Neural progenitor cell (in vitro differentiated cells): Measurements from ENCODE around the gene SHH. TPM values are rescaled to one million over a fixed set of nuclear protein-coding genes. Genes with fewer than 3 reads are reported as not detected.

Experiments used
- DNase-seq: peaks from one replicate; pipeline ENCODE4 v3.0.0-alpha.2; 2016; ENCODE audit warnings: low spot score
- H2AFZ ChIP-seq: fragments of 200-600 bp; sonication (generic); replicated peaks from 2 replicates; pipeline ENCODE4 v1.6.1; 2016; ENCODE audit warnings: antibody characterized with exemption
- H3F3A ChIP-seq: fragments of 200-600 bp; sonication (generic); 2 replicates; pipeline ENCODE4 v1.6.1; 2016; ENCODE audit warnings: antibody characterized with exemption, low read depth
- H3K27ac ChIP-seq: fragments of 200-600 bp; sonication (generic); 2 replicates; pipeline ENCODE4 v1.5.1; 2016; ENCODE audit warnings: mild to moderate bottlenecking
- H3K27me3 ChIP-seq: fragments of 200-600 bp; sonication (generic); 2 replicates; pipeline ENCODE4 v1.6.1; 2016; ENCODE audit warnings: mild to moderate bottlenecking, moderate library complexity
- H3K36me3 ChIP-seq: fragments of 200-600 bp; sonication (generic); 2 replicates; pipeline ENCODE4 v1.5.1; 2016
- H3K4me1 ChIP-seq: fragments of 200-600 bp; sonication (generic); 2 replicates; pipeline ENCODE4 v1.6.1; 2016; ENCODE audit warnings: mixed run types
- H3K4me2 ChIP-seq: fragments of 200-600 bp; sonication (generic); 2 replicates; pipeline ENCODE4 v1.6.1; 2016
- H3K4me3 ChIP-seq: fragments of 200-600 bp; sonication (generic); 2 replicates; pipeline ENCODE4 v1.5.1; 2016
- H3K79me2 ChIP-seq: fragments of 200-600 bp; sonication (generic); 2 replicates; pipeline ENCODE4 v1.6.1; 2016; ENCODE audit warnings: low read depth
- H3K9ac ChIP-seq: fragments of 200-600 bp; sonication (generic); 2 replicates; pipeline ENCODE4 v1.6.1; 2016
- H3K9me3 ChIP-seq: fragments of 200-600 bp; sonication (generic); 2 replicates; pipeline ENCODE4 v1.5.1; 2016; ENCODE audit warnings: low read depth
- H4K20me1 ChIP-seq: fragments of 200-600 bp; sonication (generic); 2 replicates; pipeline ENCODE4 v1.6.1; 2016; ENCODE audit warnings: low read depth
- H3K27ac Mint-ChIP-seq: 3 replicates; pipeline ENCODE4 v1.8.0; 2021; ENCODE audit warnings: mixed read lengths
- H3K27me3 Mint-ChIP-seq: 2 replicates; pipeline ENCODE4 v1.8.0; 2022; ENCODE audit warnings: low read depth, mild to moderate bottlenecking, inconsistent platforms, moderate library complexity, mixed read lengths; ENCODE audit not compliant: insufficient read depth
- H3K36me3 Mint-ChIP-seq: 3 replicates; pipeline ENCODE4 v1.8.0; 2021; ENCODE audit warnings: mixed read lengths
- H3K4me1 Mint-ChIP-seq: 3 replicates; pipeline ENCODE4 v1.8.0; 2021; ENCODE audit warnings: mixed read lengths
- H3K4me3 Mint-ChIP-seq: 3 replicates; pipeline ENCODE4 v1.8.0; 2021; ENCODE audit warnings: mild to moderate bottlenecking, moderate library complexity, mixed read lengths
- H3K9me3 Mint-ChIP-seq: 3 replicates; pipeline ENCODE4 v1.8.0; 2020; ENCODE audit warnings: mixed read lengths
- CTCF ChIP-seq: fragments of 200-600 bp; sonication (generic); IDR thresholded peaks from 2 replicates; pipeline ENCODE4 v1.5.1; 2017; ENCODE audit warnings: antibody characterized with exemption, mild to moderate bottlenecking
- EZH2 ChIP-seq: fragments of 200-600 bp; sonication (generic); IDR thresholded peaks from 2 replicates; pipeline ENCODE4 v1.6.1; 2017; ENCODE audit warnings: antibody characterized with exemption, mild to moderate bottlenecking, moderate library complexity
- EZH2phosphoT487 ChIP-seq: fragments of 200-600 bp; sonication (generic); IDR thresholded peaks from 2 replicates; pipeline ENCODE4 v1.6.1; 2017; ENCODE audit warnings: antibody characterized with exemption
- total RNA-seq: library from RNA; depleted of rRNA; stranded (reverse); fragments of >200 nt; gene quantifications from 2 replicates; pipeline ENCODE4 v1.2.3, GENCODE V29; 2015; ENCODE audit warnings: low replicate concordance

Gene SHH
- total RNA-seq, 1 donor from 2014 or later, result not detected

DNA sequence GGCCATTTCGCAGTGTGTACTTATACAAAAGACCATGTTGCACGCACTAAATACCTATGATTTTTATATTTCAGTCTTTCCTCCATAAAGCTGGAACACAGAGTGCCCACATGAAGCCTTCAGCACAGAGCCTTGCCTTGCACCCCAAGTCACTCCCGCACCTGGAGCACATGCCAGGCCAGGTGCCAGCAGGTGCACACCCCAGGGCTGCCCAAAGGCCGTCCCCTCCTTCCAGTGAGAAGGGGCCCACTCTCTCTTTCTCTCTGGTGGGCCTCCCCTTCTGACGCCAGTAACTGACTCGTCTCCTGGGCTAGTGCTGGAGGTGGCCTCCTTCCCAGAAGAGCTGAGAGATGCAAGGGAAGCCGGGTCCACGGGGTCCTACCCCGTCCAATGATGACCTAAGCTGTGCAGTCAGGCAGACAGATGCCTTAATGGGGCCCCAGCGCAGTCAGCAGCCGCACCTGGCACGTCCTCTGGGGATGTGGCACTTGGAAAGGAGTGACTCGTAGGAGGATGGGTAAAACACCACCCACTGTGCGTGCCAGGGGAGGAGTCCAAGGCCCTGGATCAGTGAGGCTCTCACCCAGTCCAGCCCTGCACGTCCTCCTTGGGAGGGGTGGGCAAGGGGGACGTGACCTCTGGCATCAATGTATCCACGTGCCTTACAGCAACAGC lies 17.7 kb upstream of the SHH start:
- Histone ChIP-seq H2AFZ (no peak overlapping the region), H3K4me2 (no peak overlapping the region), H3K27me3 (no peaks in the 10 kb centered on the region), H3K9ac (no peak overlapping the region), H3K4me1 (no peaks in the 10 kb centered on the region), H3K4me3 (no peak overlapping the region), H3F3A (no peaks in the 10 kb centered on the region), H4K20me1 (no peaks in the 10 kb centered on the region), H3K27ac (no peak overlapping the region), H3K36me3 (no peaks in the 10 kb centered on the region), H3K79me2 (no peaks in the 10 kb centered on the region), H3K9me3 (no peaks in the 10 kb centered on the region)
- H3K9me3 Mint-ChIP-seq, result no peaks in the 10 kb centered on the region
- H3K4me3 Mint-ChIP-seq, result no peak overlapping the region
- no peak overlapping the region for H3K27ac Mint-ChIP-seq
- DNase-seq, result no peak
- H3K27me3 Mint-ChIP-seq, result peaks cover 5% of the 10 kb centered on the region
- no peaks in the 10 kb centered on the region for H3K36me3 Mint-ChIP-seq
- TF ChIP-seq EZH2 (no peak), CTCF (no peak), EZH2phosphoT487 (no peak)
- no peaks in the 10 kb centered on the region for H3K4me1 Mint-ChIP-seq

DNA sequence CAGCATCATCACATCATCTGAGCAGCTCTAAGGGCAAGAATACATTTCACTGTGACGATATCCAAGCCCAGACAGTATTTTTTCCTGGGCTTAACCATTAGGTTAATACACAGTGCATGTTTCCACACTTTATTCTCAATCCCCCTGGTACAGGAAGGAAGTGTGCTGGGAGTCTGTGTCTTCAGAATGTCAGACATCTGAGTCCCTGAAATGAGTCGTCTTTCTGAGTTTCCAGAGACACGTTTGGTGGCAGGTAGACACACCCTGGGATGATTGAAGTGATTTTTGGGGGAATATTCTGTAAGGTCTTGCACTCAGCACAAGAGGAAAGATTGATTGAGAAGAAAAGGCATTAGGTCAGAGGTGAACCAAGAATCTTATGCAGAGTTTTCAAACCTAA lies 13.1 kb upstream of the SHH start:
- no peaks in the 10 kb centered on the region for H3K9me3 Mint-ChIP-seq
- H3K27me3 Mint-ChIP-seq, result peaks cover 11% of the 10 kb centered on the region

GRCh38 chr7:155824227-155824886 lies 12.1 kb upstream of the SHH start:
- TF ChIP-seq CTCF (no peak), EZH2phosphoT487 (no peak), EZH2 (no peak)
- no peak for DNase-seq
- no peaks in the 10 kb centered on the region for H3K36me3 ChIP-seq
- no peaks in the 10 kb centered on the region for H4K20me1 ChIP-seq
- no peak overlapping the region for H3K9ac ChIP-seq
- Mint-ChIP-seq H3K27ac (no peak overlapping the region), H3K36me3 (no peaks in the 10 kb centered on the region), H3K4me1 (no peaks in the 10 kb centered on the region), H3K27me3 (peaks cover 11% of the 10 kb centered on the region), H3K4me3 (no peak overlapping the region), H3K9me3 (no peaks in the 10 kb centered on the region)
- no peaks in the 10 kb centered on the region for H3K4me1 ChIP-seq
- H3K4me2 ChIP-seq, result no peak overlapping the region
- no peak overlapping the region for H3K4me3 ChIP-seq
- no peaks in the 10 kb centered on the region for H3K79me2 ChIP-seq
- no peaks in the 10 kb centered on the region for H3K27me3 ChIP-seq
- H3K9me3 ChIP-seq, result no peaks in the 10 kb centered on the region
- no peak overlapping the region for H3K27ac ChIP-seq
- H3F3A ChIP-seq, result no peaks in the 10 kb centered on the region
- H2AFZ ChIP-seq, result no peak overlapping the region

More for the DNA sequence above, 13.1 kb upstream of the SHH start:
- Mint-ChIP-seq H3K4me1 (no peaks in the 10 kb centered on the region), H3K27ac (no peak overlapping the region), H3K4me3 (no peak overlapping the region), H3K36me3 (no peaks in the 10 kb centered on the region)
- TF ChIP-seq EZH2phosphoT487 (no peak), CTCF (no peak), EZH2 (no peak)
- Histone ChIP-seq H2AFZ (no peak overlapping the region), H4K20me1 (no peaks in the 10 kb centered on the region), H3K9ac (no peak overlapping the region), H3K4me3 (no peak overlapping the region), H3K4me2 (no peak overlapping the region), H3K79me2 (no peaks in the 10 kb centered on the region), H3K36me3 (no peaks in the 10 kb centered on the region), H3K27me3 (no peaks in the 10 kb centered on the region), H3K27ac (no peak overlapping the region), H3K9me3 (no peaks in the 10 kb centered on the region), H3F3A (no peaks in the 10 kb centered on the region), H3K4me1 (no peaks in the 10 kb centered on the region)
- DNase-seq, result no peak
